AG10803 (cell line): ENCODE results near the gene HEATR1.

ENCODE experiments used
- DNase-seq: peaks from one replicate; pipeline ENCODE4 v3.0.0; 2010; ENCODE audit warnings: low read depth
- H3K4me3 ChIP-seq: 2 replicates; pipeline ENCODE4 v1.5.1; 2011; ENCODE audit warnings: mild to moderate bottlenecking, low read length, control low read depth
- CTCF ChIP-seq: conservative IDR thresholded peaks from 2 replicates; pipeline ENCODE4 v1.5.1; 2011; ENCODE audit warnings: mild to moderate bottlenecking, low read length, control low read depth, inconsistent platforms

The HEATR1 gene

GRCh38 chr1:236627727-236628408, 23.6 kb upstream of the HEATR1 start:
- no peak overlapping the region for H3K4me3 ChIP-seq
- DNase-seq = no peak
- no peak for TF ChIP-seq CTCF

- no peak for TF ChIP-seq CTCF
- H3K4me3 ChIP-seq = no peak overlapping the region
- no peak for DNase-seq
Observed at GRCh38 chr1:236623371-236624166, 19.3 kb upstream of the HEATR1 start.

- DNase-seq = no peak
- no peak overlapping the region for H3K4me3 ChIP-seq
- no peak for TF ChIP-seq CTCF
Observed at GRCh38 chr1:236622407-236622806, 18.1 kb upstream of the HEATR1 start.

GRCh38 chr1:236619398-236619797, 15.1 kb upstream of the HEATR1 start:
- DNase-seq = no peak
- TF ChIP-seq CTCF = no peak
- H3K4me3 ChIP-seq = no peak overlapping the region

- no peak for TF ChIP-seq CTCF
- DNase-seq = no peak
- H3K4me3 ChIP-seq = no peak overlapping the region
Observed at GRCh38 chr1:236618507-236618906, 14.2 kb upstream of the HEATR1 start.

- TF ChIP-seq CTCF = no peak
- no peak for DNase-seq
- no peak overlapping the region for H3K4me3 ChIP-seq
Observed at GRCh38 chr1:236615399-236616148, 11.3 kb upstream of the HEATR1 start.
